Caco-2 (cell line): ENCODE data around the gene MCTP1. TPM values are rescaled to one million over a fixed set of nuclear protein-coding genes. Genes with fewer than 3 reads are reported as not detected.

ENCODE experiments used
- BruUV-seq: library from RNA; stranded (reverse); fragments of 400-500 nt; replicated peaks from 2 replicates; lab custom pipeline; 2021; lab: Mats Ljungman, UMichigan
- CTCF ChIA-PET: fragments of 300-600 bp; sonication (Branson Sonifier 250); formaldehyde crosslinking; loops from one replicate; lab custom pipeline; 2022; ENCODE audit warnings: antibody characterized with exemption; lab: Charles Lee
- POLR2A ChIA-PET: fragments of 300-600 bp; sonication (Branson Sonifier 250); formaldehyde crosslinking; loops from one replicate; lab custom pipeline; 2022; ENCODE audit warnings: antibody characterized with exemption; lab: Charles Lee
- DNase-seq, 2 experiments: peaks; one replicate each; pipeline versions ENCODE4 v3.0.0 to v3.0.0-alpha.2; 2020 to 2022
- H3K27me3 ChIP-seq: replicated peaks from 2 replicates; pipeline ENCODE4 v1.6.0; 2011; ENCODE audit warnings: low read length; ENCODE audit not compliant: control insufficient read depth, insufficient read depth
- H3K36me3 ChIP-seq: 2 replicates; pipeline ENCODE4 v1.5.1; 2011; ENCODE audit warnings: low read length; ENCODE audit not compliant: control insufficient read depth, insufficient read depth
- H3K4me1 ChIP-seq: fragments of 250-450 bp; sonication (Bioruptor Pico); 2 replicates; pipeline ENCODE4 v1.5.1; 2020; ENCODE audit warnings: mild to moderate bottlenecking
- H3K4me3 ChIP-seq: 2 replicates; pipeline ENCODE4 v1.5.1; 2011; ENCODE audit warnings: low read depth, mild to moderate bottlenecking, control low read depth, low read length
- H3K9me3 ChIP-seq: fragments of 250-450 bp; sonication (Bioruptor Pico); 2 replicates; pipeline ENCODE4 v1.5.1; 2020; ENCODE audit warnings: mild to moderate bottlenecking, moderate library complexity
- H3K27ac Mint-ChIP-seq: one replicate; pipeline ENCODE4 v1.8.0; 2022; ENCODE audit warnings: mixed read lengths; ENCODE audit not compliant: unreplicated experiment
- H3K27me3 Mint-ChIP-seq: one replicate; pipeline ENCODE4 v1.8.0; 2022; ENCODE audit warnings: mixed read lengths; ENCODE audit not compliant: insufficient read depth, unreplicated experiment
- H3K36me3 Mint-ChIP-seq: one replicate; pipeline ENCODE4 v1.8.0; 2022; ENCODE audit warnings: mild to moderate bottlenecking, mixed read lengths; ENCODE audit not compliant: insufficient read depth, unreplicated experiment
- H3K4me1 Mint-ChIP-seq: one replicate; pipeline ENCODE4 v1.8.0; 2022; ENCODE audit warnings: low read depth, mixed read lengths; ENCODE audit not compliant: unreplicated experiment
- H3K4me3 Mint-ChIP-seq: one replicate; pipeline ENCODE4 v1.8.0; 2022; ENCODE audit warnings: mild to moderate bottlenecking, moderate library complexity, mixed read lengths; ENCODE audit not compliant: unreplicated experiment
- H3K9me3 Mint-ChIP-seq: one replicate; pipeline ENCODE4 v1.8.0; 2022; ENCODE audit warnings: mixed read lengths; ENCODE audit not compliant: unreplicated experiment
- intact Hi-C: fragments of 100-400 bp; cut with micrococcal nuclease; formaldehyde crosslinking; loops from one replicate; pipeline ENCODE4 v1.10.0; 2022; ENCODE audit not compliant: unreplicated experiment
- total RNA-seq: library from RNA; stranded (reverse); gene quantifications from 2 replicates; pipeline ENCODE4 v1.2.3, GENCODE V29; 2022
- TF ChIP-seq, protein P1 (sequence below), 2 experiments: fragments of 200-600 bp in 1 of 2; IDR thresholded peaks; 1 replicate in 1 of 2; 2 replicates in 1 of 2; pipeline versions ENCODE4 v1.5.1 to v1.8.0; 2011 to 2022; ENCODE audit warnings: antibody characterized with exemption in 1 of 2, control low read depth in 1 of 2, inconsistent platforms in 1 of 2, low read depth in 1 of 2, low read length in 1 of 2, mild to moderate bottlenecking in 1 of 2, moderate library complexity in 1 of 2; ENCODE audit not compliant: insufficient read depth in 1 of 2, severe bottlenecking in 1 of 2, unreplicated experiment in 1 of 2

Gene MCTP1
- total RNA-seq, 1 experiment from 2014 or later: 3.2 TPM

GRCh38 chr5:94888674-94889073 is 396.2 kb downstream of the MCTP1 start:
- no peaks in the 10 kb centered on the region for H3K36me3 Mint-ChIP-seq
- DNase-seq: no peak
- no peaks in the 10 kb centered on the region for H3K4me1 Mint-ChIP-seq
- H3K4me3 Mint-ChIP-seq: no peak overlapping the region
- TF ChIP-seq, protein P1, sequence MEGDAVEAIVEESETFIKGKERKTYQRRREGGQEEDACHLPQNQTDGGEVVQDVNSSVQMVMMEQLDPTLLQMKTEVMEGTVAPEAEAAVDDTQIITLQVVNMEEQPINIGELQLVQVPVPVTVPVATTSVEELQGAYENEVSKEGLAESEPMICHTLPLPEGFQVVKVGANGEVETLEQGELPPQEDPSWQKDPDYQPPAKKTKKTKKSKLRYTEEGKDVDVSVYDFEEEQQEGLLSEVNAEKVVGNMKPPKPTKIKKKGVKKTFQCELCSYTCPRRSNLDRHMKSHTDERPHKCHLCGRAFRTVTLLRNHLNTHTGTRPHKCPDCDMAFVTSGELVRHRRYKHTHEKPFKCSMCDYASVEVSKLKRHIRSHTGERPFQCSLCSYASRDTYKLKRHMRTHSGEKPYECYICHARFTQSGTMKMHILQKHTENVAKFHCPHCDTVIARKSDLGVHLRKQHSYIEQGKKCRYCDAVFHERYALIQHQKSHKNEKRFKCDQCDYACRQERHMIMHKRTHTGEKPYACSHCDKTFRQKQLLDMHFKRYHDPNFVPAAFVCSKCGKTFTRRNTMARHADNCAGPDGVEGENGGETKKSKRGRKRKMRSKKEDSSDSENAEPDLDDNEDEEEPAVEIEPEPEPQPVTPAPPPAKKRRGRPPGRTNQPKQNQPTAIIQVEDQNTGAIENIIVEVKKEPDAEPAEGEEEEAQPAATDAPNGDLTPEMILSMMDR (IDR thresholded peaks at IDR 0.05; ENCODE audit: insufficient read depth in 1 of 2, low read depth in 1 of 2, low read length in 1 of 2, severe bottlenecking in 1 of 2, unreplicated experiment in 1 of 2): no peak
- H3K4me3 ChIP-seq: no peak overlapping the region
- no peaks in the 10 kb centered on the region for H3K9me3 ChIP-seq
- H3K9me3 Mint-ChIP-seq: no peaks in the 10 kb centered on the region
- CTCF ChIA-PET: no interaction called here
- no peaks in the 10 kb centered on the region for H3K27me3 ChIP-seq
- no peaks in the 10 kb centered on the region for H3K4me1 ChIP-seq
- H3K27ac Mint-ChIP-seq: no peak overlapping the region
- POLR2A ChIA-PET: no interaction called here
- intact Hi-C loops: no loop called here
- peaks cover under 1% of the 10 kb centered on the region for H3K27me3 Mint-ChIP-seq
- no TSS peak for BruUV-seq
- no peaks in the 10 kb centered on the region for H3K36me3 ChIP-seq

DNA sequence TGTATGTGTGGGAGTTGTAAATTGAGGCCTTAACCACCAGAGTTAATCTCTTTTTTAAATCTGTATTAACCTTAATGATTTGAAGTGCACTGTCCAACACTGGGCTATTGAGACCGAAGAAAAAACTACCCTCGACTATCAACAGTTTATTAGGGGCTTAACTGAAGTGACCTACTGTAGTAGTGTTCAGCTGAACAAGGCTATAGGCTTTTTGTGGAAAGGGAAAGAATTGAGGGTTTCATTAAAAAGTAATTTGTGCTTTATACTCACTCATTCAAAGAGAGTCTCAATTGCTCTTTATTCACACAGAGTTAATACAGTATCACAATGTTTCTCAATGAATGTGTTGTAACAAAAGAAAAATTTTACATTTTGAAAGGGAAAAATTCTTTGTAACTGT is 399.0 kb downstream of the MCTP1 start:
- Mint-ChIP-seq H3K9me3 (no peaks in the 10 kb centered on the region), H3K36me3 (no peaks in the 10 kb centered on the region), H3K27ac (no peak overlapping the region), H3K27me3 (peaks cover 3% of the 10 kb centered on the region), H3K4me3 (no peak overlapping the region), H3K4me1 (no peaks in the 10 kb centered on the region)
- ChIA-PET CTCF (no interaction called here), POLR2A (no interaction called here)
- BruUV-seq: no TSS peak
- TF ChIP-seq, protein P1 (IDR thresholded peaks at IDR 0.05; ENCODE audit: insufficient read depth in 1 of 2, low read depth in 1 of 2, low read length in 1 of 2, severe bottlenecking in 1 of 2, unreplicated experiment in 1 of 2): no peak
- no peak for DNase-seq
- no peak overlapping the region for H3K4me3 ChIP-seq
- H3K4me1 ChIP-seq: no peaks in the 10 kb centered on the region
- no peaks in the 10 kb centered on the region for H3K9me3 ChIP-seq
- no peaks in the 10 kb centered on the region for H3K27me3 ChIP-seq
- H3K36me3 ChIP-seq: no peaks in the 10 kb centered on the region
- intact Hi-C loops: no loop called here

DNA sequence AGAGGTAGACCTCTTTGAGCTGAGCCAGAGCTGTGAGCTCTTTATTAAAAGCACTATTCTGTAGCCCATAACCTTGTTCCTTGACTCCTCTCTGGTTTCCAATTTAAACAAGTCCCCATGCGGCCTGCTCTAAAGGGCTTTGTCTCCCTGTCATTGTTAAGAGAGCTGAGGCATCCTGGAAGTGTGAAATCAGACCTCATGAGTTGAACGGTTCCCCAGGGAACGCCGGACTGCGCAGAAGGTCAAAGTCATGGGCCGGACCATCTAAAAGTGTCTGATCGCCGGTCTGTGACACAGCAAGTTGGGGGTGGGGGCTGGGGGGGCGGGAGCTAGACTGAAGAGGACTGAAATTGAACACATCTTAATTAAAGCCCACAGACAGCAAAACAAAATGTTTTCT is 400.6 kb downstream of the MCTP1 start:
- no peaks in the 10 kb centered on the region for H3K36me3 ChIP-seq
- TF ChIP-seq, protein P1 (IDR thresholded peaks at IDR 0.05; ENCODE audit: insufficient read depth in 1 of 2, low read depth in 1 of 2, low read length in 1 of 2, severe bottlenecking in 1 of 2, unreplicated experiment in 1 of 2): no peak
- intact Hi-C loops: no loop called here
- Mint-ChIP-seq H3K27ac (no peak overlapping the region), H3K9me3 (no peaks in the 10 kb centered on the region), H3K27me3 (peaks cover 3% of the 10 kb centered on the region), H3K36me3 (no peaks in the 10 kb centered on the region), H3K4me3 (no peak overlapping the region), H3K4me1 (no peaks in the 10 kb centered on the region)
- no peaks in the 10 kb centered on the region for H3K27me3 ChIP-seq
- CTCF ChIA-PET: no interaction called here
- H3K4me3 ChIP-seq: no peak overlapping the region
- no peak for DNase-seq
- H3K9me3 ChIP-seq: no peaks in the 10 kb centered on the region
- no peaks in the 10 kb centered on the region for H3K4me1 ChIP-seq
- POLR2A ChIA-PET: no interaction called here
- no TSS peak for BruUV-seq
